NCI-H146 (cell line): ENCODE measurements around the gene LINC01488.
A peak's percentile ranks its signal among the peaks of the same experiment; 100 is the strongest.

Experiments
- DNase-seq: peaks from one replicate; lab custom pipeline; 2025; lab: John Stamatoyannopoulos, UW

LINC01488 gene

DNA sequence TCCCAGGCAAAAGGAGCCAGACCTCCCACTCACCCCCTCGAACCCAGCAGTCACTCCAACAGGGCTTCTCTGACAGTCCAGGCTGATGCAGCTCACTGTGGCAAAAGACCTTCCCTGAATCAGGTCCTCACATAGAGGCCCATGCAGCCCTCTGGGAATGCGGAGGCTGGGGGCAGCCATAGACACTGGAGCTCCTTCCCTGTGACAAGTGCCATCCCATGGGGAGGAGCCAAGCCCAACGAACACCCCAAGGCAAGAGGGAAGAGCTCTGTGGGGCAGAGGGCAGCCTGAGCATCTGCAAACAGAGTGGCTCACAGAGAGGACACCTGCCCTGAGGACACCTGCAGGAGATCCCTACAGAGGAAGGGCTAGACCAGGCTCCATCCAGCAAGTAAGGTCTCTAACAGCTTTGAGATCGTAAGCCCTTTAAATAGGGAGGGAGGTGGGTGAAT, at the start of gene LINC01488:
Gene LINC01488 (plus strand): TSS at position 271 of the 452 bp plus-strand sequence.
- DNase-seq = no peak

GRCh38 chr11:69431893-69432738, 49.3 kb upstream of the LINC01488 start:
- no peak for DNase-seq

GRCh38 chr11:69433741-69434140, 47.7 kb upstream of the LINC01488 start:
- DNase-seq = no peak

- DNase-seq = no peak
Observed at GRCh38 chr11:69434471-69434931, 47.0 kb upstream of the LINC01488 start.

DNA sequence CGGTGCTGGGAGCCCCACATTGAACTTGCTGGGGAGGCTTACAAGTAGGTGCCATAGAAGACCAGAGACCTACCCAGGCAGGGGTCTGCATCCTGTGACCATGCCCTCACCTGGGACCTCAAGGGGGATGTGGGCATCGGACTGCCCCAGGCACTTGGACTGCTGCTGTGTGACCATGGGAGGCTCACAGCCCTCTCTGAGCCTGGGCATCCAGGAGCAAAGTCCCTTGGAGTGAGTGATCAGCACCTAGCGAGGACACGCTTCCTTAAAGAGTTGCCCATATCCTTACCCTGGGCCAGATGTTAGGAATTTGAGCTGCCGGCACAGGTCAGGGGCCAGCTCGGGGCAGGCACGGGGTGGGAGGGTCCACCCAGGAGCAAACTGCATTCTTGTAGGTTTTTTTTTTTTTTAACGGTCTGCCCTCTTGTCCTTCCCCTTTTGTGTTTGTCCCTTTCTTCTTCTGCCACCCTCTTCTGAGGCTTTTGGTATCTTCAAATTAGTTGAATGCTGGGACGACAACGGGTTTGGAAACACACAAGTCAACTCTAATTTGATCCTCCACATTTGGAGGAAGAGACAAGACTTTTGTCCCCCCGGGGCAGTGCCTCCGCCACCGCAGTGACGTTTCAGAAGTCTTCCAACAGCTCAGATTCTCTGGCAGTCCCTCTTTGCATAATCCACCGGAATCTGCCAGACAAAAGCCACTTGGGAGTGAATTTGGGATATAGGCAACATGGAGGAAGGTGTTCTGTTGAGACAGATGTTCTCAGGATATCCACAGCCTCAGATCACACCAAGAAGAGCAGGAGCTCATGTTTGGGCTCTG, 46.1 kb upstream of the LINC01488 start:
- no peak for DNase-seq

DNA sequence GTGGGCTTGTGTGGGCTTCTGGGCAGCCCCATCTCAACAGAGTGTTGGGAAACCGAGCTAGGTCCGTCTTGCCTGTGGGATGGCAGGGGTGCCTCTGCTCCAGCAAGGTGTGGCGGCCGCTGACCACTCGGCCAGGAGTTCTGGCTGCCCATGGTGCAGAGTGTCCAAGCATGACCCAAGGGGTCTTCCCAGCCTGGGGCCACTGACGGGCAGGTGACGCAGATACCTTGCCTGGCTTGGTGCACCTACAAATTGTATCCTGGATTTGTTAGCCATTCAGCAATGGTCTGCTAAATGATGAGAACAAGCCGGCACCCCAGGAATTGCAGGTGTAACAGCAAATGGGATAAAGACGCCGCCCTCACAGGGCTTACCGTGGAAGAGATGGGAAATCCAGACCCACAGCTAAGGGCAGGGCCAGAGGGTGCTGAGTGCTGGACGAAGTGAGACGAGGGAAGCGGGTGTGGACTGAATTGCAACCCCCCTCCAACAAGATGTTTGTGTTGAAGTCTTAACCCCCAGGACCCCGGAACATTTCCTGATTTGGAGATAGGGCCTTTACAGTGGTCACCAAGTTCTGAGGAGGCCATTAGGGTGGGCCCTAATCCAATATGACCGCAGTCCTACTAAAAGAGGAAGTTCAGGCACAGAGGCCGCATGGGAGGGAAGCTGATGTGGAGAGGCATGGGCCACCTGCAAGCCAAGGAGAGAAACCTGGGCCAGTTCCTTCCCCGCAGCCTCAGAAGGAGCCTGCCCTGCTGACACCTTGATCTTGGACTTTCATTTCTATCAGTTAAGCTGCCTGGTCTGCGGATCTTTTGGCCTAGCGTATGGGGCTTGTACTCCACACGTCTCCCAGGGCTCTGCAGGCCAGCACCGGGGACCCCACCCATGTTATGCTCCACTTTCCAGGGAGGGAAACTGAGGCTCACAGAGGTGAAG, 45.2 kb upstream of the LINC01488 start:
- no peak for DNase-seq

DNA sequence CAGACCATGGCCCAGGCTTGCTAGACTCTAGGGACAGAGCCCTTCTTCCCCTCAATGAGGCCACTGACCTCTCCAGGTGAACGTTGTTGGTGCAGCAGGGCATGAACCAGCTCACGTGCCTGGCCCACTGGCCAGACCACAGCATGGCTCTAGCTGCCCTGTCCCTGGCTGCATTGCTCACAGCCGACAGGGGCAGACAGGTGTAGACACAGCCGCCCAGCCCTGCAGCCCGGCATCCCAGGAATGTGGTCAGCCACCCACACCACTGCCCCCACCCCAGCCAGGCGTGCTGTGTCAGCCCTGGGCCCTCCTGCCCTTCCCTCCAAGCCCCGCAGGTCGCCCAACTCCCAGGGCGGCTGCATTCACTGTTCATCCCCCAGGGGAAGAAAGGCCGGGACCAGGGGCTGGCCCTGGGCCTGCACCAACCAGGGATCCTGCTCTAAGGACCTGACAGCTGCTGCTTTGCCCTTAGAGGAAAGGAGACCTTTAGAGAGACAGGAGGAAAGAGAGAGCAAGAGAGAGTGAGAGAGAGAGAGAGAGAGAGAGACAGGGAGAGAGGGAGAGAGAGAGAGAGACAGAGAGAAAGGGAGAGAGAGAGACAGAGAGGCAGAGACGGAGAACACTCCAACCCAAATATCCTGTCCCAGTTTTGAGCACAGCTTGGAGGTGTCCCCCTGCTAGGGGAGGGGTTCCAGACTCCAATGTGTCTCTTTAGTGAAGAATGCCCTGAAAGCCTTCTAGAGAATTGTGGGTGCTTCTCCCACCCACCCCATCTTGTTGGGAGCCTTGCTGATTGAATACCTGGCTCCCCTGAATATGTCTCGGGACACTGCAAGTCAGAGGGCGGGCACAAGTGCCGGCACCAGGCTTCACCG, 44.2 kb upstream of the LINC01488 start:
- DNase-seq = no peak

DNA sequence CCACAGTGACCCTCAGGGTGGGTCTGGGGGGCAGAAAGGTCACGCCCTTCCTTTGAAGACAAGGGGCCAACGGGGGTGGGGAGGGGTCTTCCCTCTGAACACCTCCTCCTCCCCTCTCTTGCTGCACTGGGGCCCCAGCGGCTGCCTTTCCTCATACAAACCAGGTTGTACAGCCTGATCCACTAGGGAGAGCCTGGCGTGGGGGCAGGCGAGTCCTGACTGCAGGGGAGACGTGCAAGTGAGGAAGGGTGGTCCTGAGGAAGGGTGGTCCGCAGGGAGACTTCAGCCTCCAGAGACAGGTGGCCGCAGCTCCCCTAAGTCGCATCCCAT, 43.6 kb upstream of the LINC01488 start:
- no peak for DNase-seq

GRCh38 chr11:69438286-69438920, 43.1 kb upstream of the LINC01488 start:
- no peak for DNase-seq

- no peak for DNase-seq
Observed at GRCh38 chr11:69439127-69439526, 42.3 kb upstream of the LINC01488 start.

- no peak for DNase-seq
Observed at GRCh38 chr11:69439651-69440464, 41.6 kb upstream of the LINC01488 start.

DNA sequence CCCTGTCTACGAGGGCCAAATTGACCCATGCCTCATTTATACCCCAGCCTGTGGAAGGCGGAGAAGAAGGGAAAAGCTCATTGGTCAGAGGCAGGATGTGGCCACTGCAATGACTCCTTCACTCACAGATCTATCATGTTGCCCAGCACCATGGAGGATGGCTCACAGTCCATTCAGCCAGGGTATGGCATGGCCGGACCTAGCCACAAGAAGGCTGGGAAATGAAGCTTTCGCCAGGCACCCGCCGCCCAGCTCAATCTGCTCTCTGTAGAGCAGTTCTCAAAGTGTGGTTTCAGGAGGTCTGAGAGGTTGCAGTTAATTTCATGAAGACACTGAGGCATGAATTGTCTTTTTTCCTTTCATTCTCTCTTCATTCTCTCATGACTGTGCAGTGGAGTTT, 40.6 kb upstream of the LINC01488 start:
- no peak for DNase-seq

GRCh38 chr11:69442012-69442806, 39.3 kb upstream of the LINC01488 start:
- DNase-seq = no peak

DNA sequence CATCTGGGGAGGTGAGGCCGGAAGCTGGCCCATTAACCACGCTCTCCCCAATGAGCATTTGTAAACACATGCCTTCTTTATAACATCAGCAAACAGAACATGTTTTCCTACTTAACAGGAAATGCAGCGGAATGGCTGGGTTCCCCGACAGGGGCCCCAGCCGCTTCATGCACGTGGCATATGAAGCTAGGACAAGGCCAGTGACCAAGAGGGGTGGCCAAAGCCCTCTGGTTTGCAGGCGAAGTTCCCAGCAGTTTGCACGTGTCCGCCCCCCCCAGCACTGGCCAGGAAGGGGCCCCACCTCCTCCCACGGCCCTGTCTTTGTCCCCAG, 38.7 kb upstream of the LINC01488 start:
- no peak for DNase-seq

- DNase-seq = peak; percentile 20
Observed at GRCh38 chr11:69443138-69443967, 38.1 kb upstream of the LINC01488 start.

- no peak for DNase-seq
Observed at GRCh38 chr11:69443968-69444364, 37.5 kb upstream of the LINC01488 start.

DNA sequence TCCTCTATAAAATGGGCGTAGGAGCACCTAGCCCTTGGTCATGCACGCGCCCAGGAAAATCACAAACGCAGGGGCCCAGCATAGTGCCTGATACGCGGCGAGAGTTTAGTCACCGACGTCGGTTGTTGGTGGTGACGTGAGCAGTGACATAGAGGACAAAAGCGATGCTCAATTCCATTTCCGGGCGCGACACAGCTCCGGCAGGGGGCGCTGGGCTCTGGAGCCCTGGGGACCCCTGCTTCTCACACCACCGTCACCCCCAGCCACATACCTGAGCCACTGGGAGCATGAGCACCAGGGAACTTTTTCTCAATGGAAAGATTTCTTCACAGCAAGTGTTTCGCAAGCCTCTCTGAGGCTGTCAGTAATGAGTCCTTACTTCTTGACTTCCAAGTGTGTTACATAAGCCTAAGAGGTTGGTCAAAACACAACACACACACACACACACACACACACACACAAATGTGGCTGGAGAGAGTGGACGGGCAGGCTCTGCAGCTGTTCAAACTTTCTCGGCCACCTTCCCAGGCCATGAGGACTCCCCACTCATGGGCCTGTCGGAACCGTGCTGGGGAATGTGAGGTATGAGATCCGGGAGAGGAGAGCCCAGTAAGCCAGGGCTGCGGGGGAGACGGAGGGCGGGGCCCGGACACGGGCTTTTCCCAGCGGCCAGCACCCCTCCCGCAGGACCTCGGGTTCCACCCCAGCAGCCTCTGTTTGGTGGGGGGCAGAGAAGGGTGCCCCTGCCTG, 36.9 kb upstream of the LINC01488 start:
- no peak for DNase-seq
